HG03439 (cell line): ENCODE results near the gene GNAI3.
A peak's percentile ranks its signal among the peaks of the same experiment; 100 is the strongest.

Experiments used
- ATAC-seq: cut with Tn5 transposase; IDR thresholded peaks from one replicate; pipeline ENCODE4 v1.9.1; 2021; ENCODE audit warnings: mild to moderate bottlenecking, moderate library complexity; ENCODE audit not compliant: unreplicated experiment

GNAI3 gene

GRCh38 chr1:109523706-109524105, 24.7 kb upstream of the GNAI3 start:
- ATAC-seq = no peak

- peak; percentile 46 for ATAC-seq
These were observed 21.2 kb upstream of the GNAI3 start for GRCh38 chr1:109527098-109527811.

GRCh38 chr1:109527846-109528695, 20.3 kb upstream of the GNAI3 start:
- no peak for ATAC-seq

- no peak for ATAC-seq
These were observed 19.7 kb upstream of the GNAI3 start for GRCh38 chr1:109528712-109529111.

- ATAC-seq = no peak
These were observed 18.4 kb upstream of the GNAI3 start for GRCh38 chr1:109529881-109530456.

GRCh38 chr1:109530457-109531087, 17.8 kb upstream of the GNAI3 start:
- no peak for ATAC-seq

GRCh38 chr1:109531380-109531779, 17.0 kb upstream of the GNAI3 start:
- ATAC-seq = no peak

GRCh38 chr1:109531826-109532364, 16.5 kb upstream of the GNAI3 start:
- no peak for ATAC-seq

- ATAC-seq = peak; percentile 60
These were observed 15.9 kb upstream of the GNAI3 start for GRCh38 chr1:109532365-109533136.

GRCh38 chr1:109534307-109534858, 14.0 kb upstream of the GNAI3 start:
- ATAC-seq = no peak

GRCh38 chr1:109535481-109535880, 12.9 kb upstream of the GNAI3 start:
- ATAC-seq = no peak

GRCh38 chr1:109535971-109536491, 12.4 kb upstream of the GNAI3 start:
- no peak for ATAC-seq

- no peak for ATAC-seq
These were observed 10.8 kb upstream of the GNAI3 start for GRCh38 chr1:109537450-109538178.

GRCh38 chr1:109538827-109539555, 9.4 kb upstream of the GNAI3 start:
- no peak for ATAC-seq

- ATAC-seq = no peak
These were observed 8.7 kb upstream of the GNAI3 start, which contains the start of gene GPR61 for GRCh38 chr1:109539676-109540075. GPR61 (plus strand) TSS chr1:109539872; CDS start chr1:109543023, 3,151 bp downstream.

- ATAC-seq = no peak
These were observed 7.3 kb upstream of the GNAI3 start for GRCh38 chr1:109541102-109541501.

GRCh38 chr1:109542657-109543056, 5.8 kb upstream of the GNAI3 start:
- ATAC-seq = no peak

GRCh38 chr1:109543283-109543987, 5.0 kb upstream of the GNAI3 start:
- ATAC-seq = no peak
